BE2C (cell line): ENCODE measurements around the gene C1orf198.

Experiments used
- DNase-seq: peaks from one replicate; pipeline ENCODE4 v3.0.0-alpha.2; 2020
- H3K27me3 ChIP-seq: fragments of 250-450 bp; sonication (Bioruptor Pico); 2 replicates; pipeline ENCODE4 v1.5.1; 2020; ENCODE audit warnings: mild to moderate bottlenecking
- H3K36me3 ChIP-seq: fragments of 250-450 bp; sonication (Bioruptor Pico); 2 replicates; pipeline ENCODE4 v1.5.1; 2020; ENCODE audit warnings: mild to moderate bottlenecking
- H3K4me1 ChIP-seq: fragments of 250-450 bp; sonication (Bioruptor Pico); 2 replicates; pipeline ENCODE4 v1.5.1; 2020
- H3K4me3 ChIP-seq: 2 replicates; pipeline ENCODE4 v1.5.1; 2011; ENCODE audit warnings: low read depth, low read length
- H3K9me3 ChIP-seq: fragments of 250-450 bp; sonication (Bioruptor Pico); 2 replicates; pipeline ENCODE4 v1.5.1; 2020
- TF ChIP-seq, protein P1 (sequence below): IDR thresholded peaks from 2 replicates; pipeline ENCODE4 v1.5.1; 2012; ENCODE audit warnings: mild to moderate bottlenecking, low read depth, low read length

C1orf198 gene

DNA sequence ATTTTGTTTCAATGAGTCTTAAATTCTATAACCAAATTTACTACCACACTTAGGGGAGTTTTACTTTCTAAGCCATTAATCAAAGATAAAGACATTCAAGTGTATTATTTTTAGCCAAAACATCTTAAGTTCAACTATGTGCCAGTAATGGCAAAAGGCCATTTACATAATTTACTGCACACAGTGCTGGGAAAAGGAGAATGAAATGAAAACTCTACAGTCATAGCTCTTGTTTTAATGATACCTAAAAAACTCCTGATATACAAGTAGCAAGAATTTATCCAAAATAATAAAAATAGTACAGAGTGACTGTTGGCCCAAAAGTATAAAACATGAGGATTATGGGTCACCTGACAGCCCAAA lies 42.4 kb upstream of the C1orf198 start:
- Histone ChIP-seq H3K9me3 (no peaks in the 10 kb centered on the region), H3K4me3 (no peak overlapping the region), H3K4me1 (no peaks in the 10 kb centered on the region), H3K27me3 (no peaks in the 10 kb centered on the region), H3K36me3 (peaks cover 10% of the 10 kb centered on the region)
- DNase-seq = no peak
- TF ChIP-seq, protein P1, sequence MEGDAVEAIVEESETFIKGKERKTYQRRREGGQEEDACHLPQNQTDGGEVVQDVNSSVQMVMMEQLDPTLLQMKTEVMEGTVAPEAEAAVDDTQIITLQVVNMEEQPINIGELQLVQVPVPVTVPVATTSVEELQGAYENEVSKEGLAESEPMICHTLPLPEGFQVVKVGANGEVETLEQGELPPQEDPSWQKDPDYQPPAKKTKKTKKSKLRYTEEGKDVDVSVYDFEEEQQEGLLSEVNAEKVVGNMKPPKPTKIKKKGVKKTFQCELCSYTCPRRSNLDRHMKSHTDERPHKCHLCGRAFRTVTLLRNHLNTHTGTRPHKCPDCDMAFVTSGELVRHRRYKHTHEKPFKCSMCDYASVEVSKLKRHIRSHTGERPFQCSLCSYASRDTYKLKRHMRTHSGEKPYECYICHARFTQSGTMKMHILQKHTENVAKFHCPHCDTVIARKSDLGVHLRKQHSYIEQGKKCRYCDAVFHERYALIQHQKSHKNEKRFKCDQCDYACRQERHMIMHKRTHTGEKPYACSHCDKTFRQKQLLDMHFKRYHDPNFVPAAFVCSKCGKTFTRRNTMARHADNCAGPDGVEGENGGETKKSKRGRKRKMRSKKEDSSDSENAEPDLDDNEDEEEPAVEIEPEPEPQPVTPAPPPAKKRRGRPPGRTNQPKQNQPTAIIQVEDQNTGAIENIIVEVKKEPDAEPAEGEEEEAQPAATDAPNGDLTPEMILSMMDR = no peak

- TF ChIP-seq, protein P1 = no peak
- H3K4me1 ChIP-seq = no peaks in the 10 kb centered on the region
- no peak for DNase-seq
Measured at GRCh38 chr1:230909974-230910754, 41.8 kb upstream of the C1orf198 start.

DNA sequence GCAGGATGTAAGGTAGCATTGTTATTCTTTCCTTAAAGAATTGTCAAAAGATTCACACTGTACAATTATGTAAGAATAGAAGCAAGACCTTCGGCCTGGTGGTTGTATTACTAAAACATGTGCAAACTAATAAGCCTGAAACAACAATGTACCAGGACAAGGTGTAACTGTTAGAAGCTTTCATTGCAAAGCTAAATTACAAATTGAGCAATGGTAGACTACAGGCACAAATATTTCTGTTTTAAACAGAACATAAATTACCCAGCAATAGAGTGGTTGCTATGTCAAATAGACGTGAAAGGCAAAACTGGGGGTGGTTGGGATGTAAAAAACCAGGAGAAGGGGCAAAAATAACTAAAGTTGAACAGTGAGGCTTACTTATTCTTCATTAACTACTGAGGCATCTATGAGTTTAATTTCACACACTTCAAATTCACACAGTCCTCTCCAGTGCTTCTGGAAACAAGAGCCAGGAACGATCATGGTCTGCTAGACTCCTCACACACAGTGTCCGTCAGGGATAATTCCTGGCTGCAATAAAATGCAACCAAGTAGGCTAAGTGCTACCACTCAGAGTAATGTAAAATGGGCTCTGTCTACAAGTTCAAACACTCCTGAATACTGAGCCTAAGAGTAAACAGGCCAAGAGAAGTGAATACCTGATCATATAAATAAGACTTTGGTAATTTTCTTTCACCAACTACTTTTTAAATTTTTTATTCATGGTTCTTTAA lies 39.3 kb upstream of the C1orf198 start:
- Histone ChIP-seq H3K9me3 (no peaks in the 10 kb centered on the region), H3K36me3 (peaks cover 10% of the 10 kb centered on the region), H3K27me3 (no peaks in the 10 kb centered on the region), H3K4me1 (no peaks in the 10 kb centered on the region), H3K4me3 (no peak overlapping the region)
- TF ChIP-seq, protein P1 = no peak
- DNase-seq = no peak

More at GRCh38 chr1:230909974-230910754, 41.8 kb upstream of the C1orf198 start:
- Histone ChIP-seq H3K4me3 (no peak overlapping the region), H3K27me3 (no peaks in the 10 kb centered on the region), H3K36me3 (peaks cover 10% of the 10 kb centered on the region), H3K9me3 (no peaks in the 10 kb centered on the region)

GRCh38 chr1:230906226-230906625 lies 37.9 kb upstream of the C1orf198 start:
- Histone ChIP-seq H3K4me3 (no peak overlapping the region), H3K9me3 (no peaks in the 10 kb centered on the region), H3K36me3 (peaks cover 7% of the 10 kb centered on the region; the same call in 1 of the 2 replicates), H3K4me1 (no peaks in the 10 kb centered on the region), H3K27me3 (no peaks in the 10 kb centered on the region)
- TF ChIP-seq, protein P1 = no peak
- no peak for DNase-seq

- H3K4me3 ChIP-seq = no peak overlapping the region
- no peaks in the 10 kb centered on the region for H3K4me1 ChIP-seq
- DNase-seq = no peak
- TF ChIP-seq, protein P1 = no peak
- H3K27me3 ChIP-seq = no peaks in the 10 kb centered on the region
- H3K36me3 ChIP-seq = peaks cover 7% of the 10 kb centered on the region; the same call in 1 of the 2 replicates
- no peaks in the 10 kb centered on the region for H3K9me3 ChIP-seq
Measured at GRCh38 chr1:230905733-230906132, 37.4 kb upstream of the C1orf198 start.
